GM18909 (cell line): ENCODE data around the gene CCNA1.
A peak's percentile ranks its signal among the peaks of the same experiment; 100 is the strongest.

ENCODE experiments used
- ATAC-seq: cut with Tn5 transposase; IDR thresholded peaks from one replicate; pipeline ENCODE4 v1.9.1; 2021; ENCODE audit warnings: mild to moderate bottlenecking; ENCODE audit not compliant: unreplicated experiment, poor library complexity

Gene CCNA1

DNA sequence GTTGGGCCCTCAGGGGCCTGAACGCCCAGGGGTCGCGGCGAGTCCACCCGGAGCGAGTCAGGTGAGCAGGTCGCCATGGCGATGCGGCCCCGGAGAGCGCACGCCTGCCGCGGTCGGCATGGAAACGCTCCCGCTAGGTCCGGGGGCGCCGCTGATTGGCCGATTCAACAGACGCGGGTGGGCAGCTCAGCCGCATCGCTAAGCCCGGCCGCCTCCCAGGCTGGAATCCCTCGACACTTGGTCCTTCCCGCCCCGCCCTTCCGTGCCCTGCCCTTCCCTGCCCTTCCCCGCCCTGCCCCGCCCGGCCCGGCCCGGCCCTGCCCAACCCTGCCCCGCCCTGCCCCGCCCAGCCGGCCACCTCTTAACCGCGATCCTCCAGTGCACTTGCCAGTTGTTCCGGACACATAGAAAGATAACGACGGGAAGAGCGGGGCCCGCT lies at the start of gene CCNA1:
TSS of gene CCNA1 (plus strand) at position 390 of the 439 bp plus-strand sequence. CDS start 562 bp downstream, outside the sequence.
- peak; percentile 51 for ATAC-seq

DNA sequence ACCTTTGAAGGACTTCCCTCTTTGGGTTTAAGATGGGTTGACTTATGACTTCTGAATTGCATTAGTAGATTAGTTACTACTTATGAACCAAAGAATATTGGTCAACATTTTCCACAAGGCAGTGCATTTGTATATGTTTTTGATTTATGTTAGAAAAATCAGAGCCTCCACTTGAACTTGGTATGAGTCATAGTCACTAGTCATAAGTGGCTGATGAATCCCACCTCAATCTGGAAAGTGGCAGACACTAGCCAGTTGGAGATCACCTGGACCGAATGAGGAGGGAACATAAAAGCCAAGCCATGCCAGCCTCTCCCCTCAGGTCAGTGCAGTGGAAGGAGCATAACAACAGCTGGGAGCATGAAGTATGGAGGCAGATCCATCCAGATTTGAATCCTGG lies 46.8 kb upstream of the CCNA1 start:
- ATAC-seq = no peak

- ATAC-seq = no peak
Observed at GRCh38 chr13:36395280-36395679, 37.0 kb upstream of the CCNA1 start.

GRCh38 chr13:36405151-36405550 lies 27.1 kb upstream of the CCNA1 start:
- no peak for ATAC-seq

- no peak for ATAC-seq
Observed at GRCh38 chr13:36412736-36413135, 19.6 kb upstream of the CCNA1 start.

DNA sequence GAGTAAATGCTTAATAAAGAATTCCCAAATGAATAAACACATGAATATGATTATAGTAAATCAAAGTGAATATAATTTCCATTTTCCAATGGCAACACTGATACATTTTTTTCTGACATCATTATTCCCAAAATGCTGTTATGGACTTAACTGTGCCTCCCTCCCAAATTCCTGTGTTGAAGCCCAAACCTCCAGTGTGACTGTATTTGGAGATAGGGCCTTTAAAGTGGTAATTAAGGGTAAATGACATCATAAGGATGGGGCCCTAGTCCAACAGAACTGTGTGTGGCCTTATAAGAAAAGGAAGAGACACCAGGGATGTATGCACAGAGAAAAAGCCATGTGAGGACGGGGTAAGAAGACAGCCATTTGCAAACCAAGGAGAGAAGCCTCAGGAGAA lies 19.1 kb upstream of the CCNA1 start:
- no peak for ATAC-seq

- ATAC-seq = no peak
Observed at GRCh38 chr13:36414461-36414860, 17.8 kb upstream of the CCNA1 start.

GRCh38 chr13:36417331-36417730 lies 15.0 kb upstream of the CCNA1 start:
- no peak for ATAC-seq

DNA sequence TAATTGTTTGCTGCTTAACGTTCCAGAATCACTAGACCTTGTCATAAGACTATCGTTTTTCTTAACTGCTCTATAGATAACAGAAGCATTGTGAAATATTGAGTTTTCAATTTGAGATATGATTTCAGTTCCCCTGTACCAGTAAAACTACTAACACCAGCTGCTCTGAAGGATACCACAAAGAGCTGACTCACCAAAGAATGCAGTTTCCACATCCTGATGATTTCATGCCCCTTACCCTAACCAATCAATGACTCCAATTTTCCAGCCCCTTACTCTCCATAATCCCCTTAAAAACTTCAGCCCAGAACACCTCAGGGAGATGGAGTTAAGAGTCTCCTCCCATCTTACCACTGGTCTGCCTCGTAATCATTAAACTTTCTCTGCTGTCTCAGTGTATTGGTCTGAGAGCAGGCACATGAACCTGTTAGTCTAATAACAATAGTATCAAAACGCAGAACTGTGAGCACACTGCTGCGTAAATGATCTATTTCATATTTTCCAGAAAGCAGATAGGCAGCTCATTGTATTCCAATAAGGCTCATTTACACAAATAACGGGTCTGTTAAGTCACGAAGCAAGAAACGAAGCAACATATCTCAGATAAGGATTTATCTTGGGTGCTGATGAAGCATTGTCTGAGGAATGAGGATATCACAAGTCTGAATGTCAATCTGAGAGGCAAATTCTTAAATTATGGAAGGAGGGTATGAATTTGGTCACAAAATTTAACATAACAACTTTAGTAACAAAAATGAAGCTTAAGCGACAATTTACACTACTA lies 14.1 kb upstream of the CCNA1 start:
- peak; percentile 95 for ATAC-seq

DNA sequence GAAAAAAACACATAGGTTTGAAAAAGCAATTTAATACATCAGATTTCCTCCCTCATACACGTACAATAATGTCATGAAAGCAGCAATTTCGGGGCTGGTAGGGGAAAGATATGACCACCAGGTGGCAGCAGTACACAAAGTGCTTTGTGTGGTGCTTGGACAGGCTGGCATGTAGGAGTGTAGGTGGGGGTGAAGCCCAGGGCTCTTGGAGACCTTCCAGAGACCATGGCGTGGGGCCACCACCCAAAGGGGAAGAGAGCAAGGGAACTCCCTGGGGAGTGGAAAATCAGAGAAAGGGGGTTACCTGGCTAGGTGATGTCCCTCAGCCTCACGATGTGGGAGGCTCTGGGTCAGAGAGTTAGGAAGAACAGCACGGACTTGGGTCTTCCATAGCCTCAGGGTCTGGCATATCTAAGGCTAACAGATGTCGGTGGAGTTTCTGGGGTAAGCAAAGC lies 11.8 kb upstream of the CCNA1 start:
- ATAC-seq = peak; percentile 72

GRCh38 chr13:36421447-36421846 lies 10.8 kb upstream of the CCNA1 start:
- no peak for ATAC-seq

DNA sequence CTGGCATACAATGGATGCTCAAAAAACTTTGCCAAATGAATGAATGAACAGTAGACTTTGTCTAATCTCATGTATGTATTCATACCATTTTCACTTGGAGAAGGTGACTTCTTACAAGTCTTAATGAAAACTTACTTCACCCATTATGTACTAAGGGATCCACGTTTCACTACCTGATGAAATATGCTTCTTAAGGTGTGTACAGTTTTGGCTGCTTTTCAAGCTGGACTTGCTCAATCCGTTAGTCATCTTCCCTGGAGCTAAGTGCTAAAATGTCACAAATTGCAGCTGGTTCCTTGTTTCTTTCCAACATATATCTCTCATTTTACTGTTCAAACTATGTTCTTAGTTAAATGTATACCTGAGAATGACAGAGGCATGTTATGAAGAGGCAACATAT lies 4.2 kb upstream of the CCNA1 start:
- no peak for ATAC-seq

GRCh38 chr13:36430247-36431203 lies 1.8 kb upstream of the CCNA1 start:
- no peak for ATAC-seq

GRCh38 chr13:36431204-36432105 lies 840 bp upstream of the CCNA1 start:
- ATAC-seq = peak; percentile 38

DNA sequence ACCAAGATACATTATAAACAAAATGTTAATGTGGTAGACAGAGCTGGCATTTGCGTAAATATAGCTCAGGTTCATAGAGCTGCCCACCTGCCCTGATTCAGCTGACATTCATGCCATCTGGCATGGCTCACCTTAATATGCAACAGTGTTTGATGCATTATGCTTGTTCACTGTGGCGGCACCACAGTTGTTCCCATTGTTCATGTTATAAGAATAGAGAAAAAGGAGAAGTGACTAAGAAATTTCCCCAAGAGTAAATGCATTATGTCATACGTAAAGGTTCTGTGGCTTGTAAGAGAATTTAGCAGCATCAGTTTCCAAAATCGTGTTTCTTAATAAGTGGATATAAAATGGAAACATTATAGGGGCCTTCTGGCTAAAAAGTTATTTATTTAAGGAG lies 4.5 kb downstream of the CCNA1 start:
- no peak for ATAC-seq

- ATAC-seq = no peak
Observed at GRCh38 chr13:36438594-36439483, 6.5 kb downstream of the CCNA1 start.

- ATAC-seq = no peak
Observed at GRCh38 chr13:36445278-36445677, 13.0 kb downstream of the CCNA1 start.

DNA sequence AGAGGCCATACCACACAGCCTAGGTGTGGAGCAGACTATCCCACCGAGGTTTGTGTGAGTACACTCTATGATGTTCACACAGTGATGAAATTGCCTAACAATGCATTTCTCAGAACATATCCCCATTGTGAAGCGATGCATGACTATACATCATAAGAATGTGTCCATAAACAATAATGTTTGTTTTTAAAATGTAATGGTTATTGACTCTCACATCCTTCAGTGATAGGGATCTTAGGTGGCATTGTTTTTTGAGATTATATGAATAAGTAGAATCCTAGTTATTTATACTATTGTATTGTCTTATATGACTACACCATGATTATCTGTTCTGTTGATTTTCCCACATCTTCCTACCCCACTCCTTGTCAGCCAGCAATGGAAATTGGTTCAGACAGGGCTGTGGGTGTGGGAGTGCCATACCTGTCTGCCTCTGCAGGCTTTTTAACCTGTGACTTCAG lies 13.6 kb downstream of the CCNA1 start:
- ATAC-seq = no peak

- no peak for ATAC-seq
Observed at GRCh38 chr13:36447501-36447900, 15.2 kb downstream of the CCNA1 start.
